HG02884 (cell line): ENCODE results near the gene FAM184A.
"Not testable (repeated sequence)": the region's sequence is repeated elsewhere in the genome, so short reads cannot be mapped to it uniquely, and the experiment has no call there.

Experiments
- ATAC-seq: cut with Tn5 transposase; IDR thresholded peaks from one replicate; pipeline ENCODE4 v1.9.1; 2021; ENCODE audit warnings: mild to moderate bottlenecking, moderate library complexity; ENCODE audit not compliant: unreplicated experiment

Gene FAM184A

GRCh38 chr6:119022796-119023195 lies 55.7 kb downstream of the FAM184A start:
- no peak for ATAC-seq

GRCh38 chr6:119020597-119021561 lies 57.6 kb downstream of the FAM184A start:
- no peak for ATAC-seq

- ATAC-seq, result not testable (repeated sequence)
Observed at GRCh38 chr6:119015165-119015564, 63.3 kb downstream of the FAM184A start.

- ATAC-seq, result no peak
Observed at GRCh38 chr6:119012521-119012920, 65.9 kb downstream of the FAM184A start.

GRCh38 chr6:119009266-119009665 lies 69.2 kb downstream of the FAM184A start:
- ATAC-seq, result not testable (repeated sequence)

- no peak for ATAC-seq
Observed at GRCh38 chr6:119006974-119007373, 71.5 kb downstream of the FAM184A start.

- ATAC-seq, result no peak
Observed at GRCh38 chr6:119002069-119002468, 76.4 kb downstream of the FAM184A start.

GRCh38 chr6:118999494-119000040 lies 78.9 kb downstream of the FAM184A start:
- ATAC-seq, result no peak

- not testable (repeated sequence) for ATAC-seq
Observed at GRCh38 chr6:118997426-118997825, 81.0 kb downstream of the FAM184A start.

GRCh38 chr6:118996289-118996820 lies 82.1 kb downstream of the FAM184A start:
- no peak for ATAC-seq

- ATAC-seq, result no peak
Observed at GRCh38 chr6:118993803-118994251, 84.6 kb downstream of the FAM184A start.

- no peak for ATAC-seq
Observed at GRCh38 chr6:118993358-118993757, 85.1 kb downstream of the FAM184A start.

GRCh38 chr6:118992186-118992795 lies 86.2 kb downstream of the FAM184A start:
- ATAC-seq, result no peak

- ATAC-seq, result no peak
Observed at GRCh38 chr6:118986312-118986711, 92.2 kb downstream of the FAM184A start.

- ATAC-seq, result no peak
Observed at GRCh38 chr6:118985123-118985830, 93.2 kb downstream of the FAM184A start.

GRCh38 chr6:118984342-118984741 lies 94.1 kb downstream of the FAM184A start:
- no peak for ATAC-seq

- no peak for ATAC-seq
Observed at GRCh38 chr6:118982575-118982911, 95.9 kb downstream of the FAM184A start.

- ATAC-seq, result no peak
Observed at GRCh38 chr6:118981884-118982574, 96.4 kb downstream of the FAM184A start.

- no peak for ATAC-seq
Observed at GRCh38 chr6:118980063-118980462, 98.4 kb downstream of the FAM184A start.

GRCh38 chr6:118974790-118975189 lies 103.7 kb downstream of the FAM184A start:
- ATAC-seq, result no peak
